Endodermal cell (in vitro differentiated cells): Measurements from ENCODE around the gene CTSD. TPM values are rescaled to one million over a fixed set of nuclear protein-coding genes. Genes with fewer than 3 reads are reported as not detected.

Experiments
- DNase-seq: peaks from one replicate; pipeline ENCODE4 v3.0.0-alpha.2; 2017
- H3K27ac ChIP-seq: 2 replicates; pipeline ENCODE4 v1.5.1; 2013; ENCODE audit warnings: mild to moderate bottlenecking, low read depth, low read length, moderate library complexity
- H3K27me3 ChIP-seq: 2 replicates; pipeline ENCODE4 v1.6.1; 2013; ENCODE audit warnings: mild to moderate bottlenecking, low read length, moderate library complexity; ENCODE audit not compliant: insufficient read depth, control insufficient read depth, poor library complexity, severe bottlenecking
- H3K36me3 ChIP-seq: 2 replicates; pipeline ENCODE4 v1.7.0; 2013; ENCODE audit warnings: mild to moderate bottlenecking, low read length, moderate library complexity; ENCODE audit not compliant: control insufficient read depth, insufficient read depth
- H3K4me1 ChIP-seq: one replicate; pipeline ENCODE4 v1.7.0; 2013; ENCODE audit warnings: low read length; ENCODE audit not compliant: control insufficient read depth, insufficient read depth
- H3K4me3 ChIP-seq: 2 replicates; pipeline ENCODE4 v1.5.1; 2013; ENCODE audit warnings: mild to moderate bottlenecking, low read length, moderate library complexity
- H3K9ac ChIP-seq: 2 replicates; pipeline ENCODE4 v1.6.1; 2013; ENCODE audit warnings: mild to moderate bottlenecking, low read length, moderate library complexity; ENCODE audit not compliant: poor library complexity, severe bottlenecking; ENCODE audit errors: extremely low read depth
- H3K9me3 ChIP-seq: 2 replicates; pipeline ENCODE4 v1.6.1; 2013; ENCODE audit warnings: mild to moderate bottlenecking, low read length, moderate library complexity; ENCODE audit not compliant: control insufficient read depth
- H3K27ac Mint-ChIP-seq: 2 replicates; pipeline ENCODE4 v1.8.0; 2020; ENCODE audit warnings: mixed read lengths
- H3K27me3 Mint-ChIP-seq: 2 replicates; pipeline ENCODE4 v1.8.0; 2021; ENCODE audit warnings: mild to moderate bottlenecking, mixed read lengths; ENCODE audit not compliant: insufficient read depth
- H3K36me3 Mint-ChIP-seq: 2 replicates; pipeline ENCODE4 v1.8.0; 2020; ENCODE audit warnings: low read depth, mixed read lengths
- H3K4me1 Mint-ChIP-seq: 2 replicates; pipeline ENCODE4 v1.8.0; 2020; ENCODE audit warnings: mixed read lengths
- H3K4me3 Mint-ChIP-seq: 2 replicates; pipeline ENCODE4 v1.8.0; 2020; ENCODE audit warnings: mild to moderate bottlenecking, moderate library complexity, mixed read lengths
- H3K9me3 Mint-ChIP-seq: 2 replicates; pipeline ENCODE4 v1.8.0; 2020; ENCODE audit warnings: mild to moderate bottlenecking, mixed read lengths
- CTCF ChIP-seq: fragments of 200-600 bp; sonication (generic); conservative IDR thresholded peaks from 2 replicates; pipeline ENCODE4 v1.5.0; 2021; ENCODE audit warnings: antibody characterized with exemption, mild to moderate bottlenecking
- WGBS, 2 experiments: methylation state at CpG; one replicate each; pipeline versions ENCODE4 v1.1.5 to v1.1.7; 2013; ENCODE audit warnings: missing lambda C conversion rate in 2 of 2, mixed read lengths in 1 of 2; ENCODE audit not compliant: insufficient coverage in 1 of 2, insufficient read length in 1 of 2; 5-methylcytosine and 5-hydroxymethylcytosine counted together
- total RNA-seq, 2 donors: library from RNA; stranded (reverse); fragmentation: NEBNext Ultra II Directional in 1 of 2; extraction: Animal tissue kit (Norgen Biotek cat#: 25700) in 1 of 2; gene quantifications; 2 replicates in 1 of 2; 3 replicates in 1 of 2; pipeline ENCODE4 v1.2.1, GENCODE V29; 2021

The CTSD gene
- total RNA-seq, 2 donors from 2014 or later, result 185 to 208 TPM

GRCh38 chr11:1745701-1746320 lies 17.9 kb downstream of the CTSD start:
- H3K4me3 ChIP-seq, result no peak overlapping the region
- no peaks in the 10 kb centered on the region for H3K9me3 ChIP-seq
- Mint-ChIP-seq H3K4me1 (peaks cover 6% of the 10 kb centered on the region), H3K4me3 (no peak overlapping the region), H3K9me3 (no peaks in the 10 kb centered on the region), H3K36me3 (no peaks in the 10 kb centered on the region), H3K27ac (no peak overlapping the region), H3K27me3 (peaks cover 55% of the 10 kb centered on the region)
- no peaks in the 10 kb centered on the region for H3K36me3 ChIP-seq
- WGBS, 2 experiments, result 86 to 90% methylated on average over 13 to 14 of the region's 14 CpGs
- peaks cover 73% of the 10 kb centered on the region for H3K27me3 ChIP-seq
- H3K27ac ChIP-seq, result no peak overlapping the region
- no peak for TF ChIP-seq CTCF
- no peaks in the 10 kb centered on the region for H3K4me1 ChIP-seq
- no peak for DNase-seq
- H3K9ac ChIP-seq, result no peak overlapping the region

DNA sequence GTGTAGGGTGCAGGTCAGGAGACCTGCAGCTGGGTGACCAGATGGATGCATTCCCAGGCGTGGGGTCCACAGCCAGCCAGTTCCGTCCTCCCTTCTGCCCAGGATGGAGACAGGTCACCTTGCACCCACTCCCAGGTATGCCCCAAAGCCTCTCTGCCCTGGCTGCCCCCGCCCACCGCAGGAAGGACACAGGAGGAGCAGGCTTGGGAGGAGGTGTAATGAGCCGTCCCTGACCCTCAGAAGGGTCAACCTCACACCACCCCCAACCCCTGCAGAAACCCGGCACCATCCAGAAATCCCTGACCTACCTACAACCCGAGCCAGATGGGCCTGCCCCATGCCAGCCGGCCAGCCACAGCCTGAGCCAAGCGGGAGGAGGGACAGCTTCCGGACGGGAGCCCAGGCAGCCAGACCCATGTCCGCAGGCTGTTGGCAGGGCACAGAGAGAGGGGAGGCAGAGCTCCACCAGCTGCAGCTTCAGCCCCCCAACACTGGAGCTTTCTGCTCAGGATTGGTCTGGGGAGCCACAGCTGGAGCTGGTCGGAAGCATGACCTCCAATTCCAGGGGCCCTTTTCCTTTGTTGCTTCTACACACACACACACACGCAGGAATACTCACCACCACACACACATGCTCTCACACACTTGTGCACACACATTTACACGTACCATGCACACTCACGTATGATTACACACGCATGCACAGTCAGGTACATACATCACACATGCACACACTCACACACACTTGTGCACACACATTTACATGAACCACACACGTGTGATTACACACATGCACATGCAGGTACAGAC lies 18.6 kb downstream of the CTSD start:
- Histone ChIP-seq H3K27me3 (peaks cover 73% of the 10 kb centered on the region), H3K36me3 (no peaks in the 10 kb centered on the region), H3K27ac (no peak overlapping the region), H3K9ac (no peak overlapping the region), H3K9me3 (no peaks in the 10 kb centered on the region), H3K4me1 (no peaks in the 10 kb centered on the region), H3K4me3 (no peak overlapping the region)
- Mint-ChIP-seq H3K27me3 (peaks cover 50% of the 10 kb centered on the region), H3K27ac (no peak overlapping the region), H3K4me3 (no peak overlapping the region), H3K9me3 (no peaks in the 10 kb centered on the region), H3K4me1 (peaks cover 6% of the 10 kb centered on the region), H3K36me3 (no peaks in the 10 kb centered on the region)
- WGBS, 2 experiments, result 88 to 89% methylated on average over 8 to 18 of the region's 18 CpGs
- DNase-seq, result no peak
- TF ChIP-seq CTCF, result no peak

DNA sequence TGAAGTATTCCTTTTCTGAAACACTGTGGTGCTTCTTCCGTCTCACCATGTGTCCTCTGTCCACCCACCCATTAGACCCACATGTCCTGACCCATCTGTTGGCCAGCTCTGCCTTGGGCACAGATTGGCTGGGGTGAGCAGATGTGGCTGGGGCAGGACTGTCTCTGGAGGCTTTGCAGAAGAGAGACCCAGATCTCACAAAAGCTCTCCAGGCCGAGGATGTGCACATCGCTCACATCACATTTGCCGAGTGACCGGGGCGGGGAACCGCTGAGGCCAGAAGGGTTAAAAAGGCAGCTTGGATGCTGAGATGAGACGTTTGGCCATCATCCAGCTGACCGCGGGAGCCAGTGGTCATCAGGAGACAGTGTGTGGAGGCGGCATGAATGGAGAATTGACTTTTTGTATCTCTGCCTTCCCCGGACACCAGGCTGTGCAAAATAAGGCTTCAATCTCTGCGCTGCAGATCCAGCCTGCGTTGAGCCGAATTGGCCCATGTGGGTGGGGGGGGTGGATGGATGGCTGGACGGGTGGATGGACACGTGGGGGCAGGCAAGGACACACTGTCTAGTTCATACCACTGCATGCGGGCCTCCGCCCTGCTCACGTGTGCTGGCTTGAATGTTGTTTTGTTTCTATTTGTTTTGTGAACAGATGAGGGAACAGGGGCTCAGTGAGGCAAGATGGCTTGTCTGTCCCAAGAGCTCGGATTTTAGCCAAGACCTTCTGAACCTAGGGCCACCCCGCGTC lies 19.4 kb downstream of the CTSD start:
- no peak overlapping the region for H3K4me3 ChIP-seq
- DNase-seq, result no peak
- peaks cover 73% of the 10 kb centered on the region for H3K27me3 ChIP-seq
- Mint-ChIP-seq H3K9me3 (no peaks in the 10 kb centered on the region), H3K4me3 (no peak overlapping the region), H3K27ac (no peak overlapping the region), H3K27me3 (peaks cover 48% of the 10 kb centered on the region), H3K36me3 (no peaks in the 10 kb centered on the region), H3K4me1 (no peaks in the 10 kb centered on the region)
- WGBS, 2 experiments, result 85 to 86% methylated on average over 15 to 23 of the region's 23 CpGs
- no peak for TF ChIP-seq CTCF
- no peaks in the 10 kb centered on the region for H3K9me3 ChIP-seq
- H3K27ac ChIP-seq, result no peak overlapping the region
- H3K4me1 ChIP-seq, result no peaks in the 10 kb centered on the region
- H3K36me3 ChIP-seq, result no peaks in the 10 kb centered on the region
- H3K9ac ChIP-seq, result no peak overlapping the region
